Neural cell (in vitro differentiated cells): ENCODE measurements around the gene GOLM1. TPM values are rescaled to one million over a fixed set of nuclear protein-coding genes. Genes with fewer than 3 reads are reported as not detected.

Experiments used
- H2AFZ ChIP-seq: fragments of 200-600, 300-800 bp; sonication (generic), shearing (Covaris generic); 2 replicates; pipeline ENCODE4 v1.6.0; 2014; ENCODE audit warnings: low read depth, mild to moderate bottlenecking, antibody characterized with exemption, low read length, moderate library complexity
- H3F3A ChIP-seq: fragments of 200-600 bp; shearing (Covaris generic); 2 replicates; pipeline ENCODE4 v1.6.1; 2016; ENCODE audit warnings: mild to moderate bottlenecking, moderate library complexity, mixed read lengths, antibody characterized with exemption, low read length; ENCODE audit not compliant: insufficient read depth, poor library complexity, severe bottlenecking
- H3K27ac ChIP-seq: fragments of 200-600, 300-800 bp; sonication (generic), shearing (Covaris generic); 2 replicates; pipeline ENCODE4 v1.5.1; 2014; ENCODE audit warnings: mild to moderate bottlenecking, low read length, moderate library complexity
- H3K27me3 ChIP-seq: fragments of 300-800, 200-600 bp; sonication (generic), shearing (Covaris generic); 2 replicates; pipeline ENCODE4 v1.6.0; 2014; ENCODE audit warnings: mild to moderate bottlenecking, low read depth, low read length, moderate library complexity; ENCODE audit not compliant: insufficient read depth
- H3K36me3 ChIP-seq: fragments of 300-800, 200-600 bp; sonication (generic), shearing (Covaris generic); 2 replicates; pipeline ENCODE4 v1.5.1; 2014; ENCODE audit warnings: mild to moderate bottlenecking, antibody characterized with exemption, low read length, moderate library complexity; ENCODE audit not compliant: insufficient read depth
- H3K4me2 ChIP-seq: fragments of 300-800, 200-600 bp; sonication (generic), shearing (Covaris generic); 2 replicates; pipeline ENCODE4 v1.6.0; 2014; ENCODE audit warnings: mild to moderate bottlenecking, low read length
- H3K4me3 ChIP-seq: fragments of 300-800, 200-600 bp; sonication (generic), shearing (Covaris generic); 2 replicates; pipeline ENCODE4 v1.5.1; 2014; ENCODE audit warnings: mild to moderate bottlenecking, low read length, moderate library complexity
- H3K79me2 ChIP-seq: fragments of 200-600 bp; shearing (Covaris generic); replicated peaks from 2 replicates; pipeline ENCODE4 v1.6.0; 2014; ENCODE audit warnings: mild to moderate bottlenecking, low read length, moderate library complexity; ENCODE audit not compliant: insufficient read depth
- H3K9ac ChIP-seq: fragments of 300-800, 200-600 bp; sonication (generic), shearing (Covaris generic); 2 replicates; pipeline ENCODE4 v1.6.1; 2016; ENCODE audit warnings: mild to moderate bottlenecking, low read length, mixed read lengths
- H3K9me2 ChIP-seq: fragments of 200-600 bp; shearing (Covaris generic); 2 replicates; pipeline ENCODE4 v1.6.1; 2016; ENCODE audit warnings: mild to moderate bottlenecking, low read length, mixed read lengths; ENCODE audit not compliant: insufficient read depth
- H3K9me3 ChIP-seq: fragments of 200-600, 300-800 bp; sonication (generic), shearing (Covaris generic); 2 replicates; pipeline ENCODE4 v1.6.1; 2016; ENCODE audit warnings: mild to moderate bottlenecking, mixed run types, low read length, moderate library complexity, mixed read lengths
- H4K20me1 ChIP-seq: fragments of 200-600 bp; shearing (Covaris generic); 2 replicates; pipeline ENCODE4 v1.6.1; 2016; ENCODE audit warnings: mild to moderate bottlenecking, mixed run types; ENCODE audit not compliant: insufficient read depth
- CTCF ChIP-seq: fragments of 450-650 bp; IDR thresholded peaks from 2 replicates; pipeline ENCODE4 v1.5.1; 2014; ENCODE audit warnings: antibody characterized with exemption, mild to moderate bottlenecking, moderate library complexity; ENCODE audit not compliant: poor library complexity, severe bottlenecking
- EP300 ChIP-seq: fragments of 450-650 bp; conservative IDR thresholded peaks from 2 replicates; pipeline ENCODE4 v1.6.1; 2014; ENCODE audit warnings: antibody characterized with exemption, mild to moderate bottlenecking, moderate library complexity; ENCODE audit not compliant: poor library complexity, severe bottlenecking
- EZH2 ChIP-seq: fragments of 200-600, 300-800 bp; shearing (Covaris generic), sonication (generic); IDR thresholded peaks from 2 replicates; pipeline ENCODE4 v1.6.1; 2014; ENCODE audit warnings: antibody characterized with exemption, low read length, borderline replicate concordance, mild to moderate bottlenecking; ENCODE audit not compliant: insufficient read depth, poor library complexity, severe bottlenecking
- POLR2AphosphoS5 ChIP-seq: IDR thresholded peaks from 2 replicates; pipeline ENCODE4 v1.6.1; 2012
- REST ChIP-seq: IDR thresholded peaks from 2 replicates; pipeline ENCODE4 v1.6.1; 2012; ENCODE audit warnings: borderline replicate concordance
- SMC3 ChIP-seq: fragments of 450-650 bp; conservative IDR thresholded peaks from 2 replicates; pipeline ENCODE4 v1.6.1; 2014; ENCODE audit warnings: antibody characterized with exemption, mild to moderate bottlenecking, moderate library complexity; ENCODE audit not compliant: poor library complexity
- polyA plus RNA-seq: library from polyadenylated mRNA; depleted of rRNA; stranded (reverse); fragments of >200 nt; gene quantifications from 2 replicates; pipeline ENCODE4 v1.2.3, GENCODE V29; 2014

The GOLM1 gene
- polyA plus RNA-seq, 1 donor from 2014 or later: 77.4 TPM

GRCh38 chr9:86035827-86036440 lies 63.4 kb downstream of the GOLM1 start:
- TF ChIP-seq SMC3 (no peak), POLR2AphosphoS5 (no peak)
- Histone ChIP-seq H4K20me1 (no peaks in the 10 kb centered on the region), H3K4me3 (no peak overlapping the region), H3F3A (no peaks in the 10 kb centered on the region), H2AFZ (no peak overlapping the region), H3K9me3 (no peaks in the 10 kb centered on the region), H3K9ac (no peak overlapping the region), H3K27me3 (no peaks in the 10 kb centered on the region), H3K79me2 (no peaks in the 10 kb centered on the region), H3K4me2 (no peak overlapping the region), H3K9me2 (no peaks in the 10 kb centered on the region), H3K36me3 (no peaks in the 10 kb centered on the region), H3K27ac (no peak overlapping the region)

GRCh38 chr9:86034863-86035734 lies 64.3 kb downstream of the GOLM1 start:
- H4K20me1 ChIP-seq: no peaks in the 10 kb centered on the region
- no peak overlapping the region for H3K9ac ChIP-seq
- H3K4me2 ChIP-seq: no peak overlapping the region
- no peaks in the 10 kb centered on the region for H3F3A ChIP-seq
- no peaks in the 10 kb centered on the region for H3K9me3 ChIP-seq
- H3K4me3 ChIP-seq: no peak overlapping the region
- no peak overlapping the region for H3K27ac ChIP-seq
- H2AFZ ChIP-seq: no peak overlapping the region
- H3K27me3 ChIP-seq: no peaks in the 10 kb centered on the region
- no peaks in the 10 kb centered on the region for H3K9me2 ChIP-seq
- TF ChIP-seq CTCF (peak; percentile 30), POLR2AphosphoS5 (no peak)
- no peaks in the 10 kb centered on the region for H3K36me3 ChIP-seq
- no peaks in the 10 kb centered on the region for H3K79me2 ChIP-seq

GRCh38 chr9:86027767-86028166 lies 71.6 kb downstream of the GOLM1 start:
- TF ChIP-seq SMC3 (no peak), REST (no peak), EZH2 (no peak), EP300 (no peak), POLR2AphosphoS5 (no peak)
- no peak overlapping the region for H2AFZ ChIP-seq
- peaks cover 6% of the 10 kb centered on the region for H3K36me3 ChIP-seq

More at GRCh38 chr9:86027767-86028166, 71.6 kb downstream of the GOLM1 start:
- Histone ChIP-seq H3K9ac (no peak overlapping the region), H3K4me2 (no peak overlapping the region), H3K27ac (no peak overlapping the region), H3K9me3 (no peaks in the 10 kb centered on the region), H3K79me2 (no peaks in the 10 kb centered on the region), H4K20me1 (no peaks in the 10 kb centered on the region), H3K27me3 (no peaks in the 10 kb centered on the region), H3K4me3 (no peak overlapping the region), H3K9me2 (no peaks in the 10 kb centered on the region), H3F3A (no peaks in the 10 kb centered on the region)
